ENCODE data around the gene ABCA6.
A peak's percentile ranks its signal among the peaks of the same experiment; 100 is the strongest.

ABCA6 gene

GRCh38 chr17:69070378-69071232 lies 71.1 kb downstream of the ABCA6 start:
- peak; percentile 42 for DNase-seq

GRCh38 chr17:69069226-69069750 lies 72.4 kb downstream of the ABCA6 start:
- DNase-seq, result peak; percentile 13

GRCh38 chr17:69067274-69068047 lies 74.2 kb downstream of the ABCA6 start:
- DNase-seq, result no peak

GRCh38 chr17:69066482-69066881 lies 75.2 kb downstream of the ABCA6 start:
- no peak for DNase-seq

GRCh38 chr17:69065113-69065512 lies 76.6 kb downstream of the ABCA6 start:
- no peak for DNase-seq

GRCh38 chr17:69064476-69064875 lies 77.2 kb downstream of the ABCA6 start:
- DNase-seq, result no peak

- DNase-seq, result no peak
Observed at GRCh38 chr17:69064001-69064400, 77.7 kb downstream of the ABCA6 start.

- no peak for DNase-seq
Observed at GRCh38 chr17:69062860-69063581, 78.7 kb downstream of the ABCA6 start.

- no peak for DNase-seq
Observed at GRCh38 chr17:69061721-69062556, 79.8 kb downstream of the ABCA6 start.

- peak; percentile 23 for DNase-seq
Observed at GRCh38 chr17:69060822-69061221, 80.9 kb downstream of the ABCA6 start, which contains the start of gene ABCA9. ABCA9 (minus strand) TSS chr17:69060927; CDS start chr17:69051126, 9,801 bp downstream.

- DNase-seq, result no peak
Observed at GRCh38 chr17:69059458-69060175, 82.1 kb downstream of the ABCA6 start.

GRCh38 chr17:69058165-69058564 lies 83.5 kb downstream of the ABCA6 start:
- DNase-seq, result no peak

GRCh38 chr17:69057280-69057679 lies 84.4 kb downstream of the ABCA6 start:
- no peak for DNase-seq

GRCh38 chr17:69056179-69056823 lies 85.4 kb downstream of the ABCA6 start:
- no peak for DNase-seq

GRCh38 chr17:69055334-69055733 lies 86.4 kb downstream of the ABCA6 start:
- no peak for DNase-seq

- DNase-seq, result no peak
Observed at GRCh38 chr17:69050999-69051775, 90.5 kb downstream of the ABCA6 start.

- DNase-seq, result no peak
Observed at GRCh38 chr17:69048634-69049033, 93.1 kb downstream of the ABCA6 start.

- DNase-seq, result no peak
Observed at GRCh38 chr17:69047368-69048263, 94.1 kb downstream of the ABCA6 start.
